OCI-LY7 (cell line): ENCODE measurements around the gene NCK2. TPM values are rescaled to one million over a fixed set of nuclear protein-coding genes. Genes with fewer than 3 reads are reported as not detected.

Source experiments
- BruUV-seq: library from RNA; stranded (reverse); fragments of 400-500 nt; replicated peaks from 2 replicates; lab custom pipeline; 2021; lab: Mats Ljungman, UMichigan
- CTCF ChIA-PET: fragments of 300-600 bp; sonication (Branson Sonifier 250); formaldehyde crosslinking; loops from one replicate; lab custom pipeline; 2022; ENCODE audit warnings: antibody characterized with exemption; ENCODE audit not compliant: unreplicated experiment; lab: Charles Lee
- POLR2A ChIA-PET: fragments of 300-600 bp; sonication (Branson Sonifier 250); formaldehyde crosslinking; loops from one replicate; lab custom pipeline; 2022; ENCODE audit warnings: antibody characterized with exemption; lab: Charles Lee
- DNase-seq: peaks from one replicate; pipeline ENCODE4 v3.0.0-alpha.2; 2015; ENCODE audit warnings: low spot score
- H2AFZ ChIP-seq: fragments of 200-600 bp; sonication (generic), shearing (Covaris generic); 2 replicates; pipeline ENCODE4 v1.6.1; 2014; ENCODE audit warnings: mild to moderate bottlenecking, antibody characterized with exemption, low read length, moderate library complexity
- H3K27ac ChIP-seq: fragments of 200-600 bp; sonication (generic); 2 replicates; pipeline ENCODE4 v1.5.1; 2014; ENCODE audit warnings: mixed run types, low read depth, mild to moderate bottlenecking, moderate library complexity, low read length, inconsistent platforms; ENCODE audit not compliant: poor library complexity, severe bottlenecking
- H3K36me3 ChIP-seq: fragments of 200-600 bp; sonication (generic); 2 replicates; pipeline ENCODE4 v1.6.1; 2014; ENCODE audit warnings: mild to moderate bottlenecking, antibody characterized with exemption, low read length, moderate library complexity, mixed read lengths; ENCODE audit not compliant: insufficient read depth
- H3K4me1 ChIP-seq: fragments of 200-600 bp; sonication (generic); 2 replicates; pipeline ENCODE4 v1.5.1; 2014; ENCODE audit warnings: mild to moderate bottlenecking, low read length; ENCODE audit not compliant: insufficient read depth, poor library complexity, severe bottlenecking
- H3K4me2 ChIP-seq: fragments of 200-600 bp; sonication (generic); 2 replicates; pipeline ENCODE4 v1.6.1; 2014; ENCODE audit warnings: mild to moderate bottlenecking, low read length
- H3K4me3 ChIP-seq: fragments of 200-600 bp; sonication (generic); 2 replicates; pipeline ENCODE4 v1.5.1; 2014; ENCODE audit warnings: mild to moderate bottlenecking, low read depth, low read length; ENCODE audit not compliant: poor library complexity, severe bottlenecking
- H3K79me2 ChIP-seq: fragments of 200-600 bp; sonication (generic); 2 replicates; pipeline ENCODE4 v1.6.1; 2016; ENCODE audit warnings: low read depth, mild to moderate bottlenecking, low read length, moderate library complexity, mixed read lengths; ENCODE audit not compliant: insufficient read depth
- H3K9me2 ChIP-seq: fragments of 200-600 bp; sonication (generic); 2 replicates; pipeline ENCODE4 v1.6.1; 2016; ENCODE audit warnings: mild to moderate bottlenecking, low read length, mixed read lengths; ENCODE audit not compliant: insufficient read depth
- H3K9me3 ChIP-seq: fragments of 200-600 bp; sonication (generic); 2 replicates; pipeline ENCODE4 v1.6.1; 2014; ENCODE audit warnings: mild to moderate bottlenecking, mixed run types, low read length, mixed read lengths
- H4K20me1 ChIP-seq: fragments of 200-600 bp; sonication (generic); 2 replicates; pipeline ENCODE4 v1.6.1; 2014; ENCODE audit warnings: mild to moderate bottlenecking, antibody characterized with exemption, low read length, moderate library complexity, mixed read lengths; ENCODE audit not compliant: insufficient read depth
- EZH2phosphoT487 ChIP-seq: fragments of 200-600 bp; sonication (generic); IDR thresholded peaks from 2 replicates; pipeline ENCODE4 v1.6.1; 2018; ENCODE audit warnings: low read depth, borderline replicate concordance, mild to moderate bottlenecking, mixed run types, antibody characterized with exemption, low read length, moderate library complexity, mixed read lengths
- intact Hi-C: fragments of 100-400 bp; cut with micrococcal nuclease; formaldehyde crosslinking; loops from one replicate; pipeline ENCODE4 v1.10.0; 2022; ENCODE audit not compliant: unreplicated experiment
- total RNA-seq, 2 experiments: library from RNA; depleted of rRNA in 1 of 2; stranded (reverse); fragments of >200 nt in 1 of 2; shearing (Covaris generic) in 1 of 2; gene quantifications; 2 replicates each; pipeline ENCODE4 v1.2.3, GENCODE V29; 2014 to 2022
- TF ChIP-seq, protein P1 (sequence below): fragments of 200-600 bp; sonication (generic); conservative IDR thresholded peaks from 2 replicates; pipeline ENCODE4 v1.5.1; 2014; ENCODE audit warnings: mild to moderate bottlenecking, antibody characterized with exemption, low read length, moderate library complexity, mixed read lengths

Gene NCK2
- total RNA-seq, 2 experiments from 2014 or later, result 23.4 to 34.2 TPM

- H4K20me1 ChIP-seq, result no peaks in the 10 kb centered on the region
- intact Hi-C loops, result loop anchor here (10.0 kb wide), 1 partner anchor 181 kb away; no protein-coding TSS in a partner anchor
- H3K4me2 ChIP-seq, result no peak overlapping the region
- DNase-seq, result no peak
- H3K27ac ChIP-seq, result no peak overlapping the region
- CTCF ChIA-PET, result no interaction called here
- H3K4me1 ChIP-seq, result peaks cover 16% of the 10 kb centered on the region
- H3K4me3 ChIP-seq, result no peak overlapping the region
- BruUV-seq, result no TSS peak
- no peak overlapping the region for H2AFZ ChIP-seq
- no peaks in the 10 kb centered on the region for H3K36me3 ChIP-seq
- POLR2A ChIA-PET, result no interaction called here
- TF ChIP-seq, protein P1, sequence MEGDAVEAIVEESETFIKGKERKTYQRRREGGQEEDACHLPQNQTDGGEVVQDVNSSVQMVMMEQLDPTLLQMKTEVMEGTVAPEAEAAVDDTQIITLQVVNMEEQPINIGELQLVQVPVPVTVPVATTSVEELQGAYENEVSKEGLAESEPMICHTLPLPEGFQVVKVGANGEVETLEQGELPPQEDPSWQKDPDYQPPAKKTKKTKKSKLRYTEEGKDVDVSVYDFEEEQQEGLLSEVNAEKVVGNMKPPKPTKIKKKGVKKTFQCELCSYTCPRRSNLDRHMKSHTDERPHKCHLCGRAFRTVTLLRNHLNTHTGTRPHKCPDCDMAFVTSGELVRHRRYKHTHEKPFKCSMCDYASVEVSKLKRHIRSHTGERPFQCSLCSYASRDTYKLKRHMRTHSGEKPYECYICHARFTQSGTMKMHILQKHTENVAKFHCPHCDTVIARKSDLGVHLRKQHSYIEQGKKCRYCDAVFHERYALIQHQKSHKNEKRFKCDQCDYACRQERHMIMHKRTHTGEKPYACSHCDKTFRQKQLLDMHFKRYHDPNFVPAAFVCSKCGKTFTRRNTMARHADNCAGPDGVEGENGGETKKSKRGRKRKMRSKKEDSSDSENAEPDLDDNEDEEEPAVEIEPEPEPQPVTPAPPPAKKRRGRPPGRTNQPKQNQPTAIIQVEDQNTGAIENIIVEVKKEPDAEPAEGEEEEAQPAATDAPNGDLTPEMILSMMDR, result no peak
- TF ChIP-seq EZH2phosphoT487, result no peak
- no peaks in the 10 kb centered on the region for H3K9me2 ChIP-seq
- no peaks in the 10 kb centered on the region for H3K79me2 ChIP-seq
- no peaks in the 10 kb centered on the region for H3K9me3 ChIP-seq
Observed at GRCh38 chr2:105783972-105784371, 39.3 kb downstream of the NCK2 start.

- no peak for TF ChIP-seq EZH2phosphoT487
- TF ChIP-seq, protein P1, result no peak
- Histone ChIP-seq H3K4me2 (no peak overlapping the region), H3K79me2 (no peaks in the 10 kb centered on the region), H2AFZ (no peak overlapping the region), H3K4me1 (peaks cover 19% of the 10 kb centered on the region), H3K4me3 (no peak overlapping the region), H3K9me3 (no peaks in the 10 kb centered on the region), H3K36me3 (no peaks in the 10 kb centered on the region), H4K20me1 (no peaks in the 10 kb centered on the region), H3K9me2 (no peaks in the 10 kb centered on the region), H3K27ac (no peak overlapping the region)
- BruUV-seq, result no TSS peak
- POLR2A ChIA-PET, result no interaction called here
- intact Hi-C loops, result loop anchor here (10.0 kb wide), 1 partner anchor 180 kb away; no protein-coding TSS in a partner anchor
- CTCF ChIA-PET, result no interaction called here
- DNase-seq, result no peak
Observed at GRCh38 chr2:105784589-105784988, 39.9 kb downstream of the NCK2 start.

GRCh38 chr2:105785095-105785847, 40.6 kb downstream of the NCK2 start:
- H3K79me2 ChIP-seq, result no peaks in the 10 kb centered on the region
- no peak overlapping the region for H3K4me2 ChIP-seq
- BruUV-seq, result no TSS peak
- no peaks in the 10 kb centered on the region for H3K9me2 ChIP-seq
- no peaks in the 10 kb centered on the region for H3K9me3 ChIP-seq
- peaks cover 26% of the 10 kb centered on the region for H3K4me1 ChIP-seq
- H3K4me3 ChIP-seq, result no peak overlapping the region
- intact Hi-C loops, result loop anchor here (10.0 kb wide), 1 partner anchor 180 kb away; no protein-coding TSS in a partner anchor
- TF ChIP-seq EZH2phosphoT487, result no peak
- TF ChIP-seq, protein P1, result no peak
- no peak for DNase-seq
- H2AFZ ChIP-seq, result no peak overlapping the region
- ChIA-PET POLR2A (interaction anchor here (0.6 kb wide), 1 partner anchor 135 kb away, joined by 3 read pairs; no protein-coding TSS in a partner anchor), CTCF (no interaction called here)
- no peaks in the 10 kb centered on the region for H3K36me3 ChIP-seq
- no peaks in the 10 kb centered on the region for H4K20me1 ChIP-seq
- no peak overlapping the region for H3K27ac ChIP-seq
